H1 (cell line): ENCODE measurements around the gene CDADC1.

Source experiments
- CBX5 ChIP-seq: fragments of 300-800, 300-1000 bp; sonication (generic); IDR thresholded peaks from 2 replicates; pipeline ENCODE4 v1.7.1; 2016; ENCODE audit warnings: antibody characterized with exemption, low read length, low read depth
- EP300 ChIP-seq, 2 experiments: IDR thresholded peaks; 1 replicate in 1 of 2; 2 replicates in 1 of 2; pipeline ENCODE4 v1.6.1; 2011 to 2012; ENCODE audit warnings: low read depth in 2 of 2, low read length in 2 of 2, mild to moderate bottlenecking in 2 of 2, borderline replicate concordance in 1 of 2, inconsistent platforms in 1 of 2, moderate library complexity in 1 of 2
- KDM1A ChIP-seq: fragments of 200-600, 300-600 bp; sonication (generic); IDR thresholded peaks from 2 replicates; pipeline ENCODE4 v1.7.1; 2016; ENCODE audit warnings: mild to moderate bottlenecking, low read length, borderline replicate concordance
- KDM5A ChIP-seq: fragments of 200-600 bp; IDR thresholded peaks from 2 replicates; pipeline ENCODE4 v1.7.1; 2012; ENCODE audit warnings: mild to moderate bottlenecking, low read length, inconsistent platforms, mixed read lengths
- POLR2A ChIP-seq, 2 experiments: IDR thresholded peaks; 1 replicate in 1 of 2; 2 replicates in 1 of 2; pipeline ENCODE4 v1.6.1; 2011; ENCODE audit warnings: low read depth in 2 of 2, low read length in 2 of 2, mild to moderate bottlenecking in 2 of 2; ENCODE audit errors: control extremely low read depth in 1 of 2
- POLR2AphosphoS5 ChIP-seq: IDR thresholded peaks from 2 replicates; pipeline ENCODE4 v1.6.1; 2011; ENCODE audit warnings: low read depth, low read length
- RAD21 ChIP-seq, 2 experiments: IDR thresholded peaks in 1 of 2; conservative IDR thresholded peaks in 1 of 2; 2 replicates each; pipeline ENCODE4 v1.6.1; 2011; ENCODE audit warnings: low read depth in 2 of 2, low read length in 2 of 2, improper control_type of control experiment in 1 of 2, inconsistent platforms in 1 of 2, mild to moderate bottlenecking in 1 of 2, moderate library complexity in 1 of 2
- SP1 ChIP-seq: IDR thresholded peaks from 2 replicates; pipeline ENCODE4 v1.6.1; 2011; ENCODE audit warnings: low read depth, low read length
- TF ChIP-seq, protein P1 (sequence below): IDR thresholded peaks from 2 replicates; pipeline ENCODE4 v1.6.1; 2012; ENCODE audit warnings: inconsistent platforms
- TF ChIP-seq, protein P2 (sequence below), 3 experiments: IDR thresholded peaks; 1 replicate in 2 of 3; 2 replicates in 1 of 3; pipeline versions ENCODE4 v1.5.1 to v1.6.1; 2011; ENCODE audit warnings: low read length in 3 of 3, mild to moderate bottlenecking in 3 of 3, inconsistent platforms in 2 of 3, low read depth in 1 of 3, moderate library complexity in 1 of 3; ENCODE audit not compliant: insufficient read depth in 1 of 3; ENCODE audit errors: control extremely low read depth in 1 of 3

DNA sequence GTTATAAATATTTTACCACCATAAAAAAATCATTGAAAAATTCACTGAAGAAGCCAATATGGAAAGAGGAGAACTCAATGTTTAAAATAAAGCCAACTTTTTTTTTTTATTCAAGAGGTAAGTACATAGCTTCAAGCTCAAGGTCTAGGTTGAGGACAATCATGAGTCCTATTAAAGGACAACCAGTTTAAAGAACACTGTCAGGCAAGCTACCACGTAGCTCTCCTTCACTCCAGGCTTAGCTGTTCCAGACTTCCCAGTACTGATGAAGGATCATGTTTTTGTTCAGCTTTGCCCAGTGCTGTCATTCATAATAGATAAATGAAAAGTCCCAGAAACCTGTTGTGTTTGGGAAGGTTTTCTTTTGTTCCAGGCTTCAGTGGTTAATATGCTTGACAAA is 37.6 kb upstream of the CDADC1 start:
- TF ChIP-seq, protein P1, sequence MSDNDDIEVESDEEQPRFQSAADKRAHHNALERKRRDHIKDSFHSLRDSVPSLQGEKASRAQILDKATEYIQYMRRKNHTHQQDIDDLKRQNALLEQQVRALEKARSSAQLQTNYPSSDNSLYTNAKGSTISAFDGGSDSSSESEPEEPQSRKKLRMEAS = no peak
- TF ChIP-seq, protein P2, sequence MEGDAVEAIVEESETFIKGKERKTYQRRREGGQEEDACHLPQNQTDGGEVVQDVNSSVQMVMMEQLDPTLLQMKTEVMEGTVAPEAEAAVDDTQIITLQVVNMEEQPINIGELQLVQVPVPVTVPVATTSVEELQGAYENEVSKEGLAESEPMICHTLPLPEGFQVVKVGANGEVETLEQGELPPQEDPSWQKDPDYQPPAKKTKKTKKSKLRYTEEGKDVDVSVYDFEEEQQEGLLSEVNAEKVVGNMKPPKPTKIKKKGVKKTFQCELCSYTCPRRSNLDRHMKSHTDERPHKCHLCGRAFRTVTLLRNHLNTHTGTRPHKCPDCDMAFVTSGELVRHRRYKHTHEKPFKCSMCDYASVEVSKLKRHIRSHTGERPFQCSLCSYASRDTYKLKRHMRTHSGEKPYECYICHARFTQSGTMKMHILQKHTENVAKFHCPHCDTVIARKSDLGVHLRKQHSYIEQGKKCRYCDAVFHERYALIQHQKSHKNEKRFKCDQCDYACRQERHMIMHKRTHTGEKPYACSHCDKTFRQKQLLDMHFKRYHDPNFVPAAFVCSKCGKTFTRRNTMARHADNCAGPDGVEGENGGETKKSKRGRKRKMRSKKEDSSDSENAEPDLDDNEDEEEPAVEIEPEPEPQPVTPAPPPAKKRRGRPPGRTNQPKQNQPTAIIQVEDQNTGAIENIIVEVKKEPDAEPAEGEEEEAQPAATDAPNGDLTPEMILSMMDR (IDR thresholded peaks at IDR 0.05; ENCODE audit: control extremely low read depth in 1 of 3, insufficient read depth in 1 of 3, low read depth in 1 of 3, low read length in 3 of 3) = no peak
- TF ChIP-seq KDM1A (no peak), KDM5A (no peak), POLR2AphosphoS5 (peak; percentile 19; the same call in 1 of the 2 replicates), SP1 (no peak), POLR2A (IDR thresholded peaks at IDR 0.05; ENCODE audit: control extremely low read depth in 1 of 2, low read depth in 2 of 2, low read length in 2 of 2) (no peak), CBX5 (no peak), EP300 (IDR thresholded peaks at IDR 0.05; ENCODE audit: borderline replicate concordance in 1 of 2, low read depth in 2 of 2, low read length in 2 of 2) (no peak), RAD21 (IDR thresholded peaks at IDR 0.05 in 1 of 2, conservative IDR thresholded peaks at IDR 0.05 in 1 of 2; ENCODE audit: low read depth in 2 of 2, low read length in 2 of 2) (no peak)
